DOHH2 (cell line): Measurements from ENCODE around the gene TTLL3.

Experiments used
- CTCF ChIP-seq: fragments of 200-600 bp; sonication (generic); IDR thresholded peaks from one replicate; pipeline ENCODE4 v1.5.1; 2014; ENCODE audit warnings: antibody characterized with exemption, mild to moderate bottlenecking, low read depth, low read length; ENCODE audit not compliant: poor library complexity, severe bottlenecking
- EZH2phosphoT487 ChIP-seq: fragments of 200-600 bp; sonication (generic); IDR thresholded peaks from 2 replicates; pipeline ENCODE4 v1.6.1; 2017; ENCODE audit warnings: borderline replicate concordance, mild to moderate bottlenecking, antibody characterized with exemption, low read length, moderate library complexity, mixed read lengths

GRCh38 chr3:9791127-9791526, 18.9 kb upstream of the TTLL3 start:
- TF ChIP-seq CTCF = no peak
- no peak for TF ChIP-seq EZH2phosphoT487
